GM21717 (cell line): ENCODE measurements around the gene DGCR2.
"Not testable (repeated sequence)": the region's sequence is repeated elsewhere in the genome, so short reads cannot be mapped to it uniquely, and the experiment has no call there.

ENCODE experiments used
- ATAC-seq: cut with Tn5 transposase; IDR thresholded peaks from one replicate; pipeline ENCODE4 v1.9.1; 2021; ENCODE audit warnings: mild to moderate bottlenecking, moderate library complexity; ENCODE audit not compliant: unreplicated experiment

DGCR2 gene

GRCh38 chr22:18988958-18989357, 133.3 kb downstream of the DGCR2 start:
- ATAC-seq, result no peak

- ATAC-seq, result no peak
Measured at GRCh38 chr22:18987765-18988164, 134.4 kb downstream of the DGCR2 start.

GRCh38 chr22:18987114-18987513, 135.1 kb downstream of the DGCR2 start:
- ATAC-seq, result not testable (repeated sequence)
